Liver (tissue), 9 donors: ENCODE measurements around the gene NLRP6. TPM values are rescaled to one million over a fixed set of nuclear protein-coding genes. Genes with fewer than 3 reads are reported as not detected.

Experiments
- DNase-seq: peaks from one replicate; pipeline ENCODE4 v3.0.0-alpha.2; 2017; ENCODE audit warnings: low spot score
- H3K27ac ChIP-seq, 2 donors: one replicate each; pipeline ENCODE4 v1.7.0; 2013; ENCODE audit warnings: inconsistent platforms in 2 of 2, low read length in 2 of 2, control low read depth in 1 of 2, low read depth in 1 of 2, mild to moderate bottlenecking in 1 of 2
- H3K27me3 ChIP-seq, 4 donors: one replicate each; pipeline versions ENCODE4 v1.6.1 to v1.7.0; 2013; ENCODE audit warnings: low read length in 3 of 4, inconsistent platforms in 1 of 4, mild to moderate bottlenecking in 1 of 4, moderate library complexity in 1 of 4; ENCODE audit not compliant: control insufficient read depth in 4 of 4, insufficient read depth in 4 of 4
- H3K36me3 ChIP-seq, 4 donors: one replicate each; pipeline versions ENCODE4 v1.6.1 to v1.7.0; 2013; ENCODE audit warnings: low read length in 3 of 4, mild to moderate bottlenecking in 3 of 4, low read depth in 1 of 4, moderate library complexity in 1 of 4; ENCODE audit not compliant: control insufficient read depth in 4 of 4, insufficient read depth in 3 of 4
- H3K4me1 ChIP-seq, 4 donors: one replicate each; pipeline versions ENCODE4 v1.6.1 to v1.7.0; 2013; ENCODE audit warnings: low read length in 3 of 4, mild to moderate bottlenecking in 3 of 4, moderate library complexity in 1 of 4; ENCODE audit not compliant: control insufficient read depth in 4 of 4, insufficient read depth in 4 of 4
- H3K4me3 ChIP-seq, 3 donors: one replicate each; pipeline versions ENCODE4 v1.6.1 to v1.7.0; 2013; ENCODE audit warnings: low read length in 3 of 3, control low read depth in 1 of 3, low read depth in 1 of 3, mild to moderate bottlenecking in 1 of 3
- H3K9ac ChIP-seq, 2 donors: one replicate each; pipeline ENCODE4 v1.7.0; 2013; ENCODE audit warnings: low read length in 2 of 2, mild to moderate bottlenecking in 2 of 2, moderate library complexity in 2 of 2, control low read depth in 1 of 2, low read depth in 1 of 2
- H3K9me3 ChIP-seq, 4 donors: one replicate each; pipeline versions ENCODE4 v1.6.1 to v1.7.0; 2013; ENCODE audit warnings: low read length in 3 of 4; ENCODE audit not compliant: control insufficient read depth in 4 of 4
- EGR1 ChIP-seq, 2 donors: IDR thresholded peaks; 2 replicates each; pipeline ENCODE4 v1.6.1; 2016 to 2018; ENCODE audit warnings: antibody characterized with exemption in 2 of 2, low read depth in 2 of 2
- FOXA1 ChIP-seq: IDR thresholded peaks from 2 replicates; pipeline ENCODE4 v1.6.1; 2016; ENCODE audit warnings: antibody characterized with exemption
- FOXA2 ChIP-seq: IDR thresholded peaks from 2 replicates; pipeline ENCODE4 v1.6.1; 2016; ENCODE audit warnings: antibody characterized with exemption
- GABPA ChIP-seq, 2 donors: IDR thresholded peaks in 1 of 2; conservative IDR thresholded peaks in 1 of 2; 2 replicates each; pipeline ENCODE4 v1.6.1; 2016; ENCODE audit warnings: antibody characterized with exemption in 2 of 2, mild to moderate bottlenecking in 1 of 2, moderate library complexity in 1 of 2
- HNF4A ChIP-seq, 2 donors: conservative IDR thresholded peaks; 2 replicates each; pipeline ENCODE4 v1.6.1; 2016; ENCODE audit warnings: antibody characterized with exemption in 2 of 2, mild to moderate bottlenecking in 2 of 2
- HNF4G ChIP-seq: IDR thresholded peaks from 2 replicates; pipeline ENCODE4 v1.6.1; 2016; ENCODE audit warnings: antibody characterized with exemption
- JUND ChIP-seq, 2 donors: IDR thresholded peaks; 2 replicates each; pipeline ENCODE4 v1.6.1; 2016; ENCODE audit warnings: antibody characterized with exemption in 2 of 2
- NR2F2 ChIP-seq: IDR thresholded peaks from 2 replicates; pipeline ENCODE4 v1.6.1; 2016; ENCODE audit warnings: antibody characterized with exemption
- RAD21 ChIP-seq, 2 donors: IDR thresholded peaks; 2 replicates each; pipeline ENCODE4 v1.6.1; 2016; ENCODE audit warnings: antibody characterized with exemption in 2 of 2, mild to moderate bottlenecking in 2 of 2
- RXRA ChIP-seq, 2 donors: IDR thresholded peaks; 2 replicates each; pipeline ENCODE4 v1.6.1; 2017 to 2018; ENCODE audit warnings: antibody characterized with exemption in 2 of 2, mild to moderate bottlenecking in 1 of 2
- SP1 ChIP-seq: IDR thresholded peaks from 2 replicates; pipeline ENCODE4 v1.6.1; 2018; ENCODE audit warnings: antibody characterized with exemption, mild to moderate bottlenecking
- TAF1 ChIP-seq: conservative IDR thresholded peaks from 2 replicates; pipeline ENCODE4 v1.6.1; 2016; ENCODE audit warnings: antibody characterized with exemption, mild to moderate bottlenecking
- YY1 ChIP-seq: IDR thresholded peaks from 2 replicates; pipeline ENCODE4 v1.6.1; 2016; ENCODE audit warnings: antibody characterized with exemption, mild to moderate bottlenecking
- WGBS: extraction: QIAGEN DNeasy Blood & Tissue Kit; methylation state at CpG from one replicate; pipeline ENCODE4 v1.1.7; 2013; 5-methylcytosine and 5-hydroxymethylcytosine counted together
- polyA plus RNA-seq, 2 donors: library from polyadenylated mRNA; stranded (reverse) in 1 of 2; unstranded in 1 of 2; fragments of 200-250 nt in 1 of 2; fragments of >200 nt in 1 of 2; fragmentation: Nextera tagmentation in 1 of 2; extraction: Ambion mirVana in 1 of 2; gene quantifications; one replicate each; pipeline versions ENCODE4 v1.2.1 to v1.2.3, GENCODE V29; 2013 to 2015
- total RNA-seq, 2 donors: library from RNA; depleted of rRNA; stranded (reverse); fragments of >200 nt; gene quantifications; one replicate each; pipeline ENCODE4 v1.2.3, GENCODE V29; 2014
- TF ChIP-seq, protein P1 (sequence below): IDR thresholded peaks from 2 replicates; pipeline ENCODE4 v1.6.1; 2016; ENCODE audit warnings: antibody characterized with exemption
- TF ChIP-seq, protein P2 (sequence below): fragments of 150-350 bp; IDR thresholded peaks from 2 replicates; pipeline ENCODE4 v1.5.1; 2017; ENCODE audit warnings: improper control_type of control experiment, low read depth, low read length; ENCODE audit not compliant: missing input control
- TF ChIP-seq, protein P3 (sequence below): IDR thresholded peaks from 2 replicates; pipeline ENCODE4 v1.6.1; 2016; ENCODE audit warnings: antibody characterized with exemption
- TF ChIP-seq, protein P4 (sequence below): IDR thresholded peaks from 2 replicates; pipeline ENCODE4 v1.6.1; 2016; ENCODE audit warnings: antibody characterized with exemption
- TF ChIP-seq, protein P5 (sequence below): IDR thresholded peaks from 2 replicates; pipeline ENCODE4 v1.6.1; 2016; ENCODE audit warnings: antibody characterized with exemption, mild to moderate bottlenecking
- donor health status: healthy.
- donor health status: healthy.
- donor health status: healthy.
- donor health status: healthy.
- donor health status: healthy.

The NLRP6 gene
- total and polyA plus RNA-seq, 4 donors, result 0.05 to 5.7 (median 0.97) TPM

DNA sequence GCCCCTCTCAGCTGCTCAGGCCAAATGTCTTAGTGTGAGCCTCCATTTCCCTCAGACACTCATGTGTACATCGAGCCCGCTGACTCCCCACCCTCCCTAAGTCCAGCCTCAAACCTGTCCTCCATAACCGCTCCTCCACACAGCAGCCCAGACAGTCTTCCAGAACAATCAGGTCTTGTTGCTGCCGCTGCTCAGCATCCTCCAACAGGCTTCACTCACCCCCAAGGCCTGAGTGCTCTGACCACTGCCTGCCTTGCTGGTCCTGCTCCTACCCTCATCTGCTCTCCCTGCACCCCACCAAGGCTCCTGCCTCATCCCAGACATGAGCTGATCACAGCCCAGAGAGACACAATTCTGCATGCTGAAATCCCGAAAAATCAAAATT, 24.3 kb upstream of the NLRP6 start:
- no peak for DNase-seq
- TF ChIP-seq GABPA (IDR thresholded peaks at IDR 0.05 in 1 of 2, conservative IDR thresholded peaks at IDR 0.05 in 1 of 2) (no peak), TAF1 (no peak), HNF4G (no peak), SP1 (no peak), NR2F2 (no peak), EGR1 (IDR thresholded peaks at IDR 0.05; ENCODE audit: low read depth in 2 of 2) (no peak), RAD21 (IDR thresholded peaks at IDR 0.05) (no peak), RXRA (IDR thresholded peaks at IDR 0.05) (no peak), JUND (IDR thresholded peaks at IDR 0.05) (no peak), FOXA2 (no peak)
- TF ChIP-seq, protein P1, sequence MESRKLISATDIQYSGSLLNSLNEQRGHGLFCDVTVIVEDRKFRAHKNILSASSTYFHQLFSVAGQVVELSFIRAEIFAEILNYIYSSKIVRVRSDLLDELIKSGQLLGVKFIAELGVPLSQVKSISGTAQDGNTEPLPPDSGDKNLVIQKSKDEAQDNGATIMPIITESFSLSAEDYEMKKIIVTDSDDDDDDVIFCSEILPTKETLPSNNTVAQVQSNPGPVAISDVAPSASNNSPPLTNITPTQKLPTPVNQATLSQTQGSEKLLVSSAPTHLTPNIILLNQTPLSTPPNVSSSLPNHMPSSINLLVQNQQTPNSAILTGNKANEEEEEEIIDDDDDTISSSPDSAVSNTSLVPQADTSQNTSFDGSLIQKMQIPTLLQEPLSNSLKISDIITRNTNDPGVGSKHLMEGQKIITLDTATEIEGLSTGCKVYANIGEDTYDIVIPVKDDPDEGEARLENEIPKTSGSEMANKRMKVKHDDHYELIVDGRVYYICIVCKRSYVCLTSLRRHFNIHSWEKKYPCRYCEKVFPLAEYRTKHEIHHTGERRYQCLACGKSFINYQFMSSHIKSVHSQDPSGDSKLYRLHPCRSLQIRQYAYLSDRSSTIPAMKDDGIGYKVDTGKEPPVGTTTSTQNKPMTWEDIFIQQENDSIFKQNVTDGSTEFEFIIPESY, result no peak
- TF ChIP-seq, protein P2, sequence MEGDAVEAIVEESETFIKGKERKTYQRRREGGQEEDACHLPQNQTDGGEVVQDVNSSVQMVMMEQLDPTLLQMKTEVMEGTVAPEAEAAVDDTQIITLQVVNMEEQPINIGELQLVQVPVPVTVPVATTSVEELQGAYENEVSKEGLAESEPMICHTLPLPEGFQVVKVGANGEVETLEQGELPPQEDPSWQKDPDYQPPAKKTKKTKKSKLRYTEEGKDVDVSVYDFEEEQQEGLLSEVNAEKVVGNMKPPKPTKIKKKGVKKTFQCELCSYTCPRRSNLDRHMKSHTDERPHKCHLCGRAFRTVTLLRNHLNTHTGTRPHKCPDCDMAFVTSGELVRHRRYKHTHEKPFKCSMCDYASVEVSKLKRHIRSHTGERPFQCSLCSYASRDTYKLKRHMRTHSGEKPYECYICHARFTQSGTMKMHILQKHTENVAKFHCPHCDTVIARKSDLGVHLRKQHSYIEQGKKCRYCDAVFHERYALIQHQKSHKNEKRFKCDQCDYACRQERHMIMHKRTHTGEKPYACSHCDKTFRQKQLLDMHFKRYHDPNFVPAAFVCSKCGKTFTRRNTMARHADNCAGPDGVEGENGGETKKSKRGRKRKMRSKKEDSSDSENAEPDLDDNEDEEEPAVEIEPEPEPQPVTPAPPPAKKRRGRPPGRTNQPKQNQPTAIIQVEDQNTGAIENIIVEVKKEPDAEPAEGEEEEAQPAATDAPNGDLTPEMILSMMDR, result no peak
- H3K9me3 ChIP-seq, result no peaks in the 10 kb centered on the region
- H3K36me3 ChIP-seq, result peaks cover 6 to 42% (median 20%) of the 10 kb centered on the region in 4 donors
- H3K27ac ChIP-seq, result no peak overlapping the region
- no peak overlapping the region for H3K4me3 ChIP-seq
- no peak overlapping the region for H3K9ac ChIP-seq
- no peaks in the 10 kb centered on the region for H3K4me1 ChIP-seq
- WGBS, result 94% methylated on average over 5 of the region's 5 CpGs
- H3K27me3 ChIP-seq, result no peaks in the 10 kb centered on the region

DNA sequence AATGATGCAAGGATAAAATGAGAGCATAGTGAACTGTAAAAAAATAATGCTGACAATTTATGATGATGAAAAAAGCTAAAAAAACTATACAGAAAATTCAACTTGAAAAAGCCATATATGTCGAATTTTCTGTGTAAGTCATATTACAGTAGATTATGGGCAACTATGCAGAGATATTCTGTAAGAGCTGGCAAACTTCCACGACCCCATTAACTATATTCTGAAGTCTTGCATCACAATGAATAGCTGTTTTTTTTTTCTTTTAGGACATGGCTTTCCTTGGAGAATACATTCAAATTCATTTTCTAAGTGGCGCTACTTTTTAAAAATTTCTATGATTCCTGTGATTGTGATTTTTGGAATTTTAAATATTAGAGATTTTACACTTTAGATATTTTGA, 23.0 kb upstream of the NLRP6 start:
- Histone ChIP-seq H3K9ac (no peak overlapping the region), H3K36me3 (peaks cover 6 to 33% (median 14%) of the 10 kb centered on the region in 4 donors), H3K27ac (no peak overlapping the region), H3K9me3 (no peaks in the 10 kb centered on the region), H3K4me3 (no peak overlapping the region), H3K27me3 (no peaks in the 10 kb centered on the region), H3K4me1 (no peaks in the 10 kb centered on the region)
- WGBS, result 65% methylated on average over 3 of the region's 3 CpGs
- no peak for DNase-seq
- TF ChIP-seq RAD21 (IDR thresholded peaks at IDR 0.05), result no peak
- no peak for TF ChIP-seq EGR1 (IDR thresholded peaks at IDR 0.05; ENCODE audit: low read depth in 2 of 2)
- no peak for TF ChIP-seq JUND (IDR thresholded peaks at IDR 0.05)
- no peak for TF ChIP-seq NR2F2
- TF ChIP-seq YY1, result no peak
- TF ChIP-seq FOXA2, result no peak
- TF ChIP-seq, protein P3, sequence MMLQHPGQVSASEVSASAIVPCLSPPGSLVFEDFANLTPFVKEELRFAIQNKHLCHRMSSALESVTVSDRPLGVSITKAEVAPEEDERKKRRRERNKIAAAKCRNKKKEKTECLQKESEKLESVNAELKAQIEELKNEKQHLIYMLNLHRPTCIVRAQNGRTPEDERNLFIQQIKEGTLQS, result no peak
- TF ChIP-seq GABPA (IDR thresholded peaks at IDR 0.05 in 1 of 2, conservative IDR thresholded peaks at IDR 0.05 in 1 of 2), result no peak
- TF ChIP-seq, protein P1, result no peak
- no peak for TF ChIP-seq HNF4G
- TF ChIP-seq, protein P4, sequence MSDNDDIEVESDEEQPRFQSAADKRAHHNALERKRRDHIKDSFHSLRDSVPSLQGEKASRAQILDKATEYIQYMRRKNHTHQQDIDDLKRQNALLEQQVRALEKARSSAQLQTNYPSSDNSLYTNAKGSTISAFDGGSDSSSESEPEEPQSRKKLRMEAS, result no peak
- no peak for TF ChIP-seq RXRA (IDR thresholded peaks at IDR 0.05)
- TF ChIP-seq, protein P2, result no peak
- TF ChIP-seq HNF4A (conservative IDR thresholded peaks at IDR 0.05), result no peak
- TF ChIP-seq SP1, result no peak
- TF ChIP-seq TAF1, result no peak
- TF ChIP-seq, protein P5, sequence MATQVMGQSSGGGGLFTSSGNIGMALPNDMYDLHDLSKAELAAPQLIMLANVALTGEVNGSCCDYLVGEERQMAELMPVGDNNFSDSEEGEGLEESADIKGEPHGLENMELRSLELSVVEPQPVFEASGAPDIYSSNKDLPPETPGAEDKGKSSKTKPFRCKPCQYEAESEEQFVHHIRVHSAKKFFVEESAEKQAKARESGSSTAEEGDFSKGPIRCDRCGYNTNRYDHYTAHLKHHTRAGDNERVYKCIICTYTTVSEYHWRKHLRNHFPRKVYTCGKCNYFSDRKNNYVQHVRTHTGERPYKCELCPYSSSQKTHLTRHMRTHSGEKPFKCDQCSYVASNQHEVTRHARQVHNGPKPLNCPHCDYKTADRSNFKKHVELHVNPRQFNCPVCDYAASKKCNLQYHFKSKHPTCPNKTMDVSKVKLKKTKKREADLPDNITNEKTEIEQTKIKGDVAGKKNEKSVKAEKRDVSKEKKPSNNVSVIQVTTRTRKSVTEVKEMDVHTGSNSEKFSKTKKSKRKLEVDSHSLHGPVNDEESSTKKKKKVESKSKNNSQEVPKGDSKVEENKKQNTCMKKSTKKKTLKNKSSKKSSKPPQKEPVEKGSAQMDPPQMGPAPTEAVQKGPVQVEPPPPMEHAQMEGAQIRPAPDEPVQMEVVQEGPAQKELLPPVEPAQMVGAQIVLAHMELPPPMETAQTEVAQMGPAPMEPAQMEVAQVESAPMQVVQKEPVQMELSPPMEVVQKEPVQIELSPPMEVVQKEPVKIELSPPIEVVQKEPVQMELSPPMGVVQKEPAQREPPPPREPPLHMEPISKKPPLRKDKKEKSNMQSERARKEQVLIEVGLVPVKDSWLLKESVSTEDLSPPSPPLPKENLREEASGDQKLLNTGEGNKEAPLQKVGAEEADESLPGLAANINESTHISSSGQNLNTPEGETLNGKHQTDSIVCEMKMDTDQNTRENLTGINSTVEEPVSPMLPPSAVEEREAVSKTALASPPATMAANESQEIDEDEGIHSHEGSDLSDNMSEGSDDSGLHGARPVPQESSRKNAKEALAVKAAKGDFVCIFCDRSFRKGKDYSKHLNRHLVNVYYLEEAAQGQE, result no peak
- no peak for TF ChIP-seq FOXA1
